Neuronal stem cell (in vitro differentiated cells): Measurements from ENCODE around the gene TCERG1. TPM values are rescaled to one million over a fixed set of nuclear protein-coding genes. Genes with fewer than 3 reads are reported as not detected.

ENCODE experiments used
- DNase-seq: peaks from one replicate; pipeline ENCODE4 v3.0.0-alpha.2; 2013; ENCODE audit warnings: low spot score
- H2AFZ ChIP-seq: one replicate; pipeline ENCODE4 v1.6.1; 2013; ENCODE audit warnings: mild to moderate bottlenecking, low read length, inconsistent platforms
- H2AK5ac ChIP-seq: 2 replicates; pipeline ENCODE4 v1.6.1; 2013; ENCODE audit warnings: low read depth, mild to moderate bottlenecking, inconsistent platforms, low read length, moderate library complexity, mixed read lengths
- H2BK120ac ChIP-seq: 2 replicates; pipeline ENCODE4 v1.6.1; 2013; ENCODE audit warnings: low read depth, mild to moderate bottlenecking, inconsistent platforms, low read length, moderate library complexity, mixed read lengths
- H2BK12ac ChIP-seq: one replicate; pipeline ENCODE4 v1.6.1; 2013; ENCODE audit warnings: low read length, inconsistent platforms
- H2BK15ac ChIP-seq: 2 replicates; pipeline ENCODE4 v1.6.1; 2013; ENCODE audit warnings: mild to moderate bottlenecking, low read length, inconsistent platforms, mixed read lengths
- H2BK5ac ChIP-seq: one replicate; pipeline ENCODE4 v1.6.1; 2013; ENCODE audit warnings: inconsistent platforms, mild to moderate bottlenecking, low read length, moderate library complexity
- H3K14ac ChIP-seq: one replicate; pipeline ENCODE4 v1.6.1; 2013; ENCODE audit warnings: low read length, inconsistent platforms
- H3K18ac ChIP-seq: 2 replicates; pipeline ENCODE4 v1.6.1; 2013; ENCODE audit warnings: low read length, inconsistent platforms
- H3K23ac ChIP-seq: 2 replicates; pipeline ENCODE4 v1.6.1; 2013; ENCODE audit warnings: low read depth, mild to moderate bottlenecking, mixed read lengths, low read length, inconsistent platforms; ENCODE audit not compliant: poor library complexity
- H3K27ac ChIP-seq: replicated peaks from 3 replicates; pipeline ENCODE4 v1.5.1; 2013; ENCODE audit warnings: low read length, inconsistent platforms
- H3K27me3 ChIP-seq, 3 experiments: 2 replicates each; pipeline ENCODE4 v1.6.1; 2013; ENCODE audit warnings: low read length in 3 of 3, mild to moderate bottlenecking in 2 of 3, inconsistent platforms in 1 of 3, low read depth in 1 of 3, mixed read lengths in 1 of 3, moderate library complexity in 1 of 3; ENCODE audit not compliant: control insufficient read depth in 3 of 3, insufficient read depth in 3 of 3
- H3K36me3 ChIP-seq, 2 donors: replicated peaks in 1 of 2; 2 replicates each; pipeline ENCODE4 v1.6.1; 2013; ENCODE audit warnings: low read length in 2 of 2; ENCODE audit not compliant: control insufficient read depth in 2 of 2, insufficient read depth in 2 of 2
- H3K4ac ChIP-seq: 2 replicates; pipeline ENCODE4 v1.6.1; 2013; ENCODE audit warnings: inconsistent platforms, mild to moderate bottlenecking, low read length, moderate library complexity
- H3K4me1 ChIP-seq, 2 donors: 1 replicate in 1 of 2; 2 replicates in 1 of 2; pipeline ENCODE4 v1.6.1; 2013; ENCODE audit warnings: low read length in 2 of 2, low read depth in 1 of 2; ENCODE audit not compliant: control insufficient read depth in 2 of 2, insufficient read depth in 1 of 2
- H3K4me2 ChIP-seq: one replicate; pipeline ENCODE4 v1.6.1; 2013; ENCODE audit warnings: mild to moderate bottlenecking, low read length, inconsistent platforms; ENCODE audit not compliant: insufficient read depth, poor library complexity, severe bottlenecking
- H3K4me3 ChIP-seq, 2 donors: 2 replicates each; pipeline ENCODE4 v1.5.1; 2013; ENCODE audit warnings: low read length in 2 of 2, mild to moderate bottlenecking in 2 of 2, inconsistent platforms in 1 of 2, moderate library complexity in 1 of 2
- H3K79me1 ChIP-seq: one replicate; pipeline ENCODE4 v1.6.1; 2013; ENCODE audit warnings: low read depth, mild to moderate bottlenecking, inconsistent platforms, low read length, moderate library complexity
- H3K9ac ChIP-seq: one replicate; pipeline ENCODE4 v1.6.1; 2013; ENCODE audit warnings: mild to moderate bottlenecking, low read depth, low read length, inconsistent platforms; ENCODE audit not compliant: poor library complexity
- H3K9me3 ChIP-seq, 2 donors: replicated peaks in 1 of 2; 2 replicates each; pipeline versions ENCODE3 to v1.6.1; 2013; ENCODE audit warnings: low read length in 2 of 2, mild to moderate bottlenecking in 2 of 2, inconsistent platforms in 1 of 2, low read depth in 1 of 2, mixed read lengths in 1 of 2, moderate library complexity in 1 of 2; ENCODE audit not compliant: control insufficient read depth in 2 of 2, insufficient read depth in 1 of 2
- H4K8ac ChIP-seq: one replicate; pipeline ENCODE4 v1.6.1; 2013; ENCODE audit warnings: low read depth, mild to moderate bottlenecking, inconsistent platforms, low read length, moderate library complexity
- H4K91ac ChIP-seq: one replicate; pipeline ENCODE4 v1.6.1; 2013; ENCODE audit warnings: low read length, low read depth, mild to moderate bottlenecking, inconsistent platforms; ENCODE audit not compliant: poor library complexity
- WGBS, 2 donors: extraction: QIAGEN DNeasy Blood & Tissue Kit; methylation state at CpG; one replicate each; pipeline ENCODE4 v1.1.7; 2013; ENCODE audit warnings: missing lambda C conversion rate in 2 of 2, mixed read lengths in 1 of 2; ENCODE audit not compliant: insufficient read length in 2 of 2, insufficient replicate concordance in 1 of 2; ENCODE audit errors: extremely low coverage in 2 of 2; 5-methylcytosine and 5-hydroxymethylcytosine counted together
- polyA plus RNA-seq, 2 experiments: library from polyadenylated mRNA; stranded (reverse); fragments of 200-250 nt; gene quantifications; one replicate each; pipeline ENCODE4 v1.2.3, GENCODE V29; 2013

The TCERG1 gene
- polyA plus RNA-seq (2013, experiment 1 of 2), result 120 TPM
- polyA plus RNA-seq (2013, experiment 2 of 2), result 125 TPM

- peak within 1 kb of the TSS; percentile 24 for H4K91ac ChIP-seq
- no peak within 1 kb of the TSS for H2BK15ac ChIP-seq
- peak within 1 kb of the TSS; percentile 97 for H3K14ac ChIP-seq
- peak within 1 kb of the TSS; percentile 95 to 97 for H3K4me3 ChIP-seq
- peak within 1 kb of the TSS; percentile 98 for H3K18ac ChIP-seq
- H3K36me3 ChIP-seq, result no peaks in the 10 kb centered on the region
- no peak within 1 kb of the TSS for H2BK12ac ChIP-seq
- peak within 1 kb of the TSS; percentile 63 for H3K4me2 ChIP-seq
- no CpG with 5 or more reads among the region's 68 CpGs for WGBS, 2 donors
- peaks cover 0 to 8% (median 0%) of the 10 kb centered on the region in 3 experiments for H3K27me3 ChIP-seq
- H2AFZ ChIP-seq, result peak within 1 kb of the TSS; percentile 91
- peak within 1 kb of the TSS; percentile 71 for H2BK5ac ChIP-seq
- H2BK120ac ChIP-seq, result no peak within 1 kb of the TSS
- H4K8ac ChIP-seq, result peak within 1 kb of the TSS; percentile 58
- no peak within 1 kb of the TSS for H2AK5ac ChIP-seq
- no peak within 1 kb of the TSS for H3K27ac ChIP-seq
- peaks cover 3% of the 10 kb centered on the region for H3K79me1 ChIP-seq
- peak within 1 kb of the TSS; percentile 97 for H3K9ac ChIP-seq
- peaks cover 3 to 8% of the 10 kb centered on the region in 2 donors for H3K4me1 ChIP-seq
- DNase-seq, result peak; percentile 100
- peak within 1 kb of the TSS; percentile 6 for H3K4ac ChIP-seq
- peak within 1 kb of the TSS; percentile 87 for H3K23ac ChIP-seq
- no peaks in the 10 kb centered on the region for H3K9me3 ChIP-seq
Observed at GRCh38 chr5:146446861-146447733, at the start of gene TCERG1. Gene TCERG1 (plus strand): TSS chr5:146447333. CDS start chr5:146447350, 17 bp downstream.

GRCh38 chr5:146398826-146399225, 48.3 kb upstream of the TCERG1 start:
- Histone ChIP-seq H3K4me2 (no peak overlapping the region), H3K4me1 (peaks cover 0 to 2% of the 10 kb centered on the region in 2 donors), H2AFZ (no peak overlapping the region), H2BK5ac (no peak overlapping the region), H3K27me3 (peaks cover 0 to 40% (median 0%) of the 10 kb centered on the region in 3 experiments), H2BK15ac (no peak overlapping the region), H3K36me3 (no peaks in the 10 kb centered on the region), H3K18ac (no peak overlapping the region), H4K8ac (no peak overlapping the region), H3K14ac (no peak overlapping the region), H2BK12ac (no peak overlapping the region), H3K27ac (no peak overlapping the region), H3K9me3 (no peaks in the 10 kb centered on the region), H3K9ac (no peak overlapping the region), H3K4me3 (no peak overlapping the region), H3K23ac (no peak overlapping the region), H2BK120ac (no peak overlapping the region), H3K4ac (no peak overlapping the region), H4K91ac (no peak overlapping the region), H2AK5ac (no peak overlapping the region), H3K79me1 (no peaks in the 10 kb centered on the region)
- no peak for DNase-seq
- no CpG with 5 or more reads among the region's 4 CpGs for whole genome bisulfite sequencing, 2 donors

- Histone ChIP-seq H2BK12ac (no peak overlapping the region), H3K4ac (no peak overlapping the region), H2BK120ac (no peak overlapping the region), H2BK5ac (no peak overlapping the region), H3K4me1 (peaks cover 0 to 2% of the 10 kb centered on the region in 2 donors), H3K23ac (no peak overlapping the region), H3K9ac (no peak overlapping the region), H3K4me2 (no peak overlapping the region), H2AFZ (no peak overlapping the region), H3K14ac (no peak overlapping the region), H2AK5ac (no peak overlapping the region), H3K79me1 (no peaks in the 10 kb centered on the region), H4K91ac (no peak overlapping the region), H3K36me3 (no peaks in the 10 kb centered on the region), H3K27ac (no peak overlapping the region), H3K27me3 (peaks cover 0 to 40% (median 0%) of the 10 kb centered on the region in 3 experiments), H3K9me3 (no peaks in the 10 kb centered on the region), H3K18ac (no peak overlapping the region), H3K4me3 (no peak overlapping the region), H2BK15ac (no peak overlapping the region), H4K8ac (no peak overlapping the region)
- no peak for DNase-seq
- no CpG with 5 or more reads among the region's 1 CpG for WGBS, 2 donors
Observed at GRCh38 chr5:146399481-146399880, 47.7 kb upstream of the TCERG1 start.

- no CpG with 5 or more reads among the region's 2 CpGs for WGBS, 2 donors
- peak overlapping the region; percentile 67 for H3K9ac ChIP-seq
- no peaks in the 10 kb centered on the region for H3K36me3 ChIP-seq
- no peak overlapping the region for H3K4me3 ChIP-seq
- no peaks in the 10 kb centered on the region for H3K79me1 ChIP-seq
- no peak overlapping the region for H2BK15ac ChIP-seq
- no peak overlapping the region for H3K14ac ChIP-seq
- H2BK5ac ChIP-seq, result no peak overlapping the region
- H3K18ac ChIP-seq, result no peak overlapping the region
- no peak overlapping the region for H3K27ac ChIP-seq
- peaks cover 0 to 2% of the 10 kb centered on the region in 2 donors for H3K4me1 ChIP-seq
- H3K4me2 ChIP-seq, result no peak overlapping the region
- no peak overlapping the region for H2AK5ac ChIP-seq
- H2AFZ ChIP-seq, result no peak overlapping the region
- DNase-seq, result no peak
- no peak overlapping the region for H4K8ac ChIP-seq
- H3K9me3 ChIP-seq, result no peaks in the 10 kb centered on the region
- H3K23ac ChIP-seq, result no peak overlapping the region
- peaks cover 0 to 40% (median 0%) of the 10 kb centered on the region in 3 experiments for H3K27me3 ChIP-seq
- no peak overlapping the region for H3K4ac ChIP-seq
- no peak overlapping the region for H2BK120ac ChIP-seq
- H2BK12ac ChIP-seq, result no peak overlapping the region
- no peak overlapping the region for H4K91ac ChIP-seq
Observed at GRCh38 chr5:146400201-146400600, 46.9 kb upstream of the TCERG1 start.
